ENCODE data around the gene CTU2.

CTU2 gene

GRCh38 chr16:88676502-88677242, 29.6 kb upstream of the CTU2 start:
- Mint-ChIP-seq H3K27me3 (no peaks in the 10 kb centered on the region), H3K27ac (no peak overlapping the region), H3K4me1 (peaks cover 11% of the 10 kb centered on the region), H3K36me3 (no peaks in the 10 kb centered on the region), H3K4me3 (no peak overlapping the region), H3K9me3 (no peaks in the 10 kb centered on the region)

GRCh38 chr16:88677721-88678120, 28.6 kb upstream of the CTU2 start:
- H3K27ac Mint-ChIP-seq, result no peak overlapping the region
- H3K4me3 Mint-ChIP-seq, result no peak overlapping the region
- no peaks in the 10 kb centered on the region for H3K9me3 Mint-ChIP-seq
- H3K4me1 Mint-ChIP-seq, result peaks cover 21% of the 10 kb centered on the region
- no peaks in the 10 kb centered on the region for H3K36me3 Mint-ChIP-seq
- no peaks in the 10 kb centered on the region for H3K27me3 Mint-ChIP-seq

DNA sequence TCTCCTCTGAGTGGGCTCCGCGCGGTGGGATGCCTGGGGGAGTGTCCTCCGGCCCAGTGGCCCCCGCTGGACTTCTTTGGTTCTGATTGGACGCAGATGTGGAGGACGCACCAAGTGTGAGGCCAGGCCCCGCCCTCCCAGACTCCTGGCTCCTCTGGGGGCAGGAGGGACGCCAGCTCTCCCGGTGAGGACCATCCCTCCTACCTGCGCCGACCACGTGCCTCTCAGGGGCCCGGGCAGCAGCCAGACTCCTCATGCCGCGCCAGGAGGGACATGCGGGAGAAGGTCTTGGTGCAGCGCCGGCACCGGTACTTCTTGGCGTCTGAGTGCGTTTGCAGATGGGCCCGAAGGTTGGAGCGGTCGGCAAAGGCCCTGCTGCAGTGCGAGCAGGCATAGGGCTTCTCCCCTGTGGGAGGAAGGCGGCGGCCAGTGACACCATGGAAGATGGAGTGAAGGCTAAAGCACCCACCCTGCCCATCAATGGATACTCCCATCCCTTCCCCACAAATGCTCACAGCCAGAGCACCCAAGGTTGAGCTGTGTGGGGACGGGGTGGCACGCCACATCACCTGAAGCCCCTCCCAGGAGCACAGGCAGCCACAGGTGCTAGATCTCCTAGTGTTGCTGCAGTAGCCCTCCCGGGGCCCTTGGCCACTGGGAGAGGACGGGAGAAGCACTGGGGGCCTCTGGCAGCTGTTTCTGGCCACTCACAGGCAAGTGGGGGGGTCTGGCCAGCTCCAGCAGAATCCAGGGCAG, 27.9 kb upstream of the CTU2 start:
- H3K9me3 Mint-ChIP-seq, result no peaks in the 10 kb centered on the region
- H3K36me3 Mint-ChIP-seq, result no peaks in the 10 kb centered on the region
- H3K4me1 Mint-ChIP-seq, result peaks cover 21% of the 10 kb centered on the region
- H3K27ac Mint-ChIP-seq, result no peak overlapping the region
- no peaks in the 10 kb centered on the region for H3K27me3 Mint-ChIP-seq
- no peak overlapping the region for H3K4me3 Mint-ChIP-seq

- Mint-ChIP-seq H3K27me3 (no peaks in the 10 kb centered on the region), H3K4me3 (no peak overlapping the region), H3K36me3 (no peaks in the 10 kb centered on the region), H3K4me1 (peaks cover 39% of the 10 kb centered on the region), H3K9me3 (no peaks in the 10 kb centered on the region), H3K27ac (peak overlapping the region; percentile 8)
Observed at GRCh38 chr16:88680554-88681083, 25.7 kb upstream of the CTU2 start.

DNA sequence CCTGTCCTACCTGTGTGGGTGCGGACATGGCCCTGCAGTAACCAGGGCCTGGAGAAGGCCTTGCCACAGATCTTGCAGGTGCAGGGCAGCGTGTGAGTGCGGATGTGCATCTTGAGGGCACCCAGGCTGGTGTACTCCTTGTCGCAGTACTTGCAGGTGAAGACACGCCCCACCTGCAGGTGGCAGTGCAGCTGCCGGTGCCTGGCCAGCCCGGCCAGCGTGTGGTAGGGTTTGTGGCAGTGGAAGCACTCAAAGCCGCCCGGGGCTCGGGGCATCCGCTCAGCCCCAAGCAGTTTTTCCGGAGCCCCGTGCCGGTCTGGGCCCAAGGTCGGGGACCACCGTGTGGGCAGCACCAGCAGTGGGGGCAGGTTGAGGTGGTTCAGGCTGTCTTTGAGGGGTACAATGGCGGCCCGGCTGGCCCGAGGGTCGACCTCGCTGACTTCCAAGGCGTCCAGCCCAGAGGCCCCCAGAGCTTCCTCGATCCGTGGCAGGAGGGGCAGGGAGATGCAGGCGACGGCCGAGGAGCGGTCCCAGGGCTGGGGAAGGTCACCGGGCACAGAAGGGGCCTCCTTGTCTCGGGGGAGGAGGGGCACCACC, 25.1 kb upstream of the CTU2 start:
- Mint-ChIP-seq H3K27ac (peak overlapping the region; percentile 8), H3K36me3 (no peaks in the 10 kb centered on the region), H3K27me3 (no peaks in the 10 kb centered on the region), H3K4me3 (peak overlapping the region; percentile 57), H3K4me1 (peaks cover 39% of the 10 kb centered on the region), H3K9me3 (no peaks in the 10 kb centered on the region)

GRCh38 chr16:88681709-88682451, 24.4 kb upstream of the CTU2 start:
- H3K36me3 Mint-ChIP-seq, result no peaks in the 10 kb centered on the region
- H3K4me3 Mint-ChIP-seq, result peak overlapping the region; percentile 57
- H3K27ac Mint-ChIP-seq, result peak overlapping the region; percentile 88
- peaks cover 39% of the 10 kb centered on the region for H3K4me1 Mint-ChIP-seq
- H3K9me3 Mint-ChIP-seq, result no peaks in the 10 kb centered on the region
- no peaks in the 10 kb centered on the region for H3K27me3 Mint-ChIP-seq

- no peaks in the 10 kb centered on the region for H3K27me3 Mint-ChIP-seq
- peak overlapping the region; percentile 74 for H3K27ac Mint-ChIP-seq
- peak overlapping the region; percentile 75 for H3K4me3 Mint-ChIP-seq
- no peaks in the 10 kb centered on the region for H3K36me3 Mint-ChIP-seq
- peaks cover 54% of the 10 kb centered on the region for H3K4me1 Mint-ChIP-seq
- H3K9me3 Mint-ChIP-seq, result no peaks in the 10 kb centered on the region
Observed at GRCh38 chr16:88684569-88685155, 21.6 kb upstream of the CTU2 start.

GRCh38 chr16:88685156-88686061, 20.9 kb upstream of the CTU2 start:
- Mint-ChIP-seq H3K4me3 (peak overlapping the region; percentile 75), H3K27me3 (no peaks in the 10 kb centered on the region), H3K27ac (no peak overlapping the region), H3K9me3 (no peaks in the 10 kb centered on the region), H3K4me1 (peaks cover 59% of the 10 kb centered on the region), H3K36me3 (no peaks in the 10 kb centered on the region)

- no peak overlapping the region for H3K27ac Mint-ChIP-seq
- H3K36me3 Mint-ChIP-seq, result no peaks in the 10 kb centered on the region
- no peaks in the 10 kb centered on the region for H3K27me3 Mint-ChIP-seq
- peak overlapping the region; percentile 75 for H3K4me3 Mint-ChIP-seq
- H3K9me3 Mint-ChIP-seq, result no peaks in the 10 kb centered on the region
- H3K4me1 Mint-ChIP-seq, result peaks cover 61% of the 10 kb centered on the region
Observed at GRCh38 chr16:88686062-88686438, 20.3 kb upstream of the CTU2 start.

DNA sequence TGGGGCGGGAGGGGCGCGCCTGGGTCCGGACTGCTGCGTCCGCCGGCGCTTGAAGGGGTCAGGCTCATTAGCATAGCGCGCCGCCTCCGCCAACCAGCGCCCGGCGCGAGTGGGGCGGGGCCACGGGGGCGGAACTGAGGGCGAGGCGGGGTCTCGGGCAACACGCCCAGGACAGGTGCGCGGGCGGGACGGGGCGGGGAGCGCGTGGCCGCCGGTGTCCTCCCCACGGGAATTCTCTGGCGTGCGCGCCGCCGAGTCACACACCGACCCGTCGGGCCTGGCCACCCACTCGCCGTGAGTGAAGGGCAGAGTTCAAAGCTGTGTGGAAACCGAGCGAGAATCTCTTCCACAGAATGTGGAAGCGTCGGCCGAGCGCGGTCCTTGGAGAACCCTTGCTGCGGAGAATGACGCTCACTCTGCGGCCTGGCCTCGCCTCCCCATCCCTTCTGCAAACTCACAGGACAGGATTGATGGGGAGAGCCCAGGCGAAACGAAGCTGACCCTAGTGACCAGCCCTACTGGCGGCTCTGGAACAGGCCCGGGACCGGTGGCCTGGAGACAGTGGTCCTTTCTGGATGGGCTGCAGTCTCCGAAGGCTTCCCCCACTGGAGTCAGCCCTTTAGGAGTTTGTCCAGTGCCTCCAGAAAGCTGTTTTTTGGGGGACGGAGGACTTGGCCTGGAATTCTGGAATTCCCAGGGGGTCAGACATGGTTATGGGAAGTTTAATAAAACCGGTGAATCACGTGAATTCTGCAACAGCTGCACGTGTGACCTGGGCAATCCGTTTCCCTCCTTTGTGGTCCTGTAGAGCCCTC, 19.7 kb upstream of the CTU2 start, which contains the start of gene SNAI3:
Gene SNAI3 (minus strand): TSS at position 69 of the 815 bp plus-strand sequence. CDS start 101 bp downstream, outside the sequence.
- Mint-ChIP-seq H3K36me3 (no peaks in the 10 kb centered on the region), H3K27me3 (no peaks in the 10 kb centered on the region), H3K4me1 (peaks cover 60% of the 10 kb centered on the region), H3K4me3 (peak within 1 kb of the TSS; percentile 75), H3K9me3 (no peaks in the 10 kb centered on the region), H3K27ac (no peak within 1 kb of the TSS)

GRCh38 chr16:88687254-88687576, 19.1 kb upstream of the CTU2 start:
- no peaks in the 10 kb centered on the region for H3K27me3 Mint-ChIP-seq
- no peaks in the 10 kb centered on the region for H3K36me3 Mint-ChIP-seq
- peaks cover 60% of the 10 kb centered on the region for H3K4me1 Mint-ChIP-seq
- H3K4me3 Mint-ChIP-seq, result no peak overlapping the region
- no peaks in the 10 kb centered on the region for H3K9me3 Mint-ChIP-seq
- H3K27ac Mint-ChIP-seq, result no peak overlapping the region

DNA sequence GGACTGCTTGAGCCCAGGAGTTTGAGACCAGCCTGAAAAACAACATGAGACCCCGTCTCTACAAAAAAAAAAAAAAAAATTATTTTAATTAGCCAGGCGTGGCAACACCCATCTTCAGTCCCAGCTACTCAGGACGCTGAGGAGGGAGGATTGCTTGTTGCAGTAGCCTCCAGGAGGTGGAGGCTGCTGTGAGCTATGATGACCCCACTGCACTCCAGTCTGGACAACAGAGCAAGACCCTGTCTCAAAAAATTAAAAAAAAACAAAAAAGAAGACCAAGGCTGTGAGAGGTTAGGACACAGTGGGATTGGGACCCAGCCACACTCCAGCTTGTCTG, 18.7 kb upstream of the CTU2 start:
- no peak overlapping the region for H3K4me3 Mint-ChIP-seq
- H3K27me3 Mint-ChIP-seq, result no peaks in the 10 kb centered on the region
- peaks cover 59% of the 10 kb centered on the region for H3K4me1 Mint-ChIP-seq
- H3K27ac Mint-ChIP-seq, result no peak overlapping the region
- H3K36me3 Mint-ChIP-seq, result no peaks in the 10 kb centered on the region
- no peaks in the 10 kb centered on the region for H3K9me3 Mint-ChIP-seq

- H3K27me3 Mint-ChIP-seq, result no peaks in the 10 kb centered on the region
- H3K27ac Mint-ChIP-seq, result no peak overlapping the region
- H3K9me3 Mint-ChIP-seq, result no peaks in the 10 kb centered on the region
- H3K4me1 Mint-ChIP-seq, result peaks cover 64% of the 10 kb centered on the region
- H3K4me3 Mint-ChIP-seq, result no peak overlapping the region
- H3K36me3 Mint-ChIP-seq, result no peaks in the 10 kb centered on the region
Observed at GRCh38 chr16:88688013-88688778, 18.1 kb upstream of the CTU2 start.
